ENCODE data around the gene WDFY1. TPM values are rescaled to one million over a fixed set of nuclear protein-coding genes. Genes with fewer than 3 reads are reported as not detected.
A peak's percentile ranks its signal among the peaks of the same experiment; 100 is the strongest.

Gene WDFY1
- total and polyA plus RNA-seq, 2 experiments from 2014 or later: 54.5 to 127 TPM

DNA sequence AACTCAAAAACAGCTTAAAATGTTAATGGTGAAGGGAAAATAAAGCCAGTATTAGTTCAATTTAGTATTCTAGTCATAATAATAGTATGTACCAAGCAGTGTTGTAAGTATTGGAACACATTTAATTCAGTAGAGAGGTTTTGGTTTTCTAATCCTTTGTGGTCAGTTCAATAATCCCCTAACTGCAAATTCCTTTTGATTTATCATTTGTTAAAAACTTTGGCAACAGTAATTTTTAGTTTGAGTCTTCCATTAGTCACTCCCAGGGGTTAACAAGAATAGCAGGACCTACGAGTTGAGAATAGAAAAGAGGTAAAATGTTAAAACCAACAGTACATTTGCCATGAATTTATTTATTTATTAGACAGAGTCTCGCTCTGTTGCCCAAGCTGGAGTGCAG is 22.8 kb upstream of the WDFY1 start (continued):
- TF ChIP-seq ZNF462 (CRISPR knock-in tag; IDR thresholded peaks at IDR 0.05): no peak
- TF ChIP-seq EZH2 (IDR thresholded peaks at IDR 0.05; ENCODE audit: low read depth, unreplicated experiment): no peak
- no peak for TF ChIP-seq STAT1 (IDR thresholded peaks at IDR 0.05; ENCODE audit: unreplicated experiment)
- TF ChIP-seq EZH2phosphoT487 (IDR thresholded peaks at IDR 0.05; ENCODE audit: unreplicated experiment): no peak
- no peak for TF ChIP-seq ETS1 (IDR thresholded peaks at IDR 0.05)
- TF ChIP-seq ZNF114 (CRISPR knock-in tag; IDR thresholded peaks at IDR 0.05): no peak
- no peak for TF ChIP-seq ZNF331 (CRISPR knock-in tag; IDR thresholded peaks at IDR 0.05; ENCODE audit: low read depth)

DNA sequence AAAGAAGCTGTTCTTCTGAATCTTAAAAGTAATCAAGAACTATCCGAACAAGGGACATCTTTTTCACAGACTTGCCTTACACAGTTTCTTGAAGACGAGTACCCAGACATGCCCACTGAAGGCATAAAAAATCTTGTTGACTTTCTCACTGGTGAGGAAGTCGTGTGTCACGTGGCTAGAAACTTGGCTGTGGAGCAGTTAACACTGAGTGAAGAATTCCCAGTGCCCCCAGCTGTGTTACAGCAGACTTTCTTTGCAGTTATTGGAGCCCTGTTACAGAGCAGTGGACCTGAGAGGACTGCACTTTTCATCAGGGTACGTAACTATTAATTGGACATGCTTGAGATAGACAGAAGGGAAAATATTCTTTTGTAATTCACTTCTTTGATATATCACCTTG is 14.6 kb upstream of the WDFY1 start:
- H3K4me1 ChIP-seq (ENCODE audit: insufficient read depth): peaks cover 39% of the 10 kb centered on the region
- H3K27me3 Mint-ChIP-seq (ENCODE audit: insufficient read depth, low read depth, poor library complexity): peaks cover 4% of the 10 kb centered on the region
- H3K27ac ChIP-seq (ENCODE audit: low read depth): no peak overlapping the region
- peaks cover 28% of the 10 kb centered on the region for H3K4me1 Mint-ChIP-seq
- ATAC-seq: no peak
- no peak for TF ChIP-seq ZNF331 (CRISPR knock-in tag; IDR thresholded peaks at IDR 0.05; ENCODE audit: low read depth)
- TF ChIP-seq ZNF114 (CRISPR knock-in tag; IDR thresholded peaks at IDR 0.05): no peak
- TF ChIP-seq EZH2 (IDR thresholded peaks at IDR 0.05; ENCODE audit: low read depth, unreplicated experiment): no peak
- no peak for TF ChIP-seq POLR2AphosphoS5 (IDR thresholded peaks at IDR 0.05; ENCODE audit: low read depth)
- peaks cover 72% of the 10 kb centered on the region for H3K79me2 ChIP-seq (replicated peaks; ENCODE audit: insufficient read depth)
- peaks cover 33% of the 10 kb centered on the region; the same call in 1 of the 2 replicates for H4K20me1 ChIP-seq (replicated peaks; ENCODE audit: insufficient read depth)
- no peak overlapping the region for H3K4me3 Mint-ChIP-seq
- no peak overlapping the region for H2AFZ ChIP-seq
- H3K4me3 ChIP-seq: no peak overlapping the region
- H3K36me3 ChIP-seq (ENCODE audit: insufficient read depth): peaks cover 17% of the 10 kb centered on the region; the same call in 1 of the 2 replicates
- no peaks in the 10 kb centered on the region for H3K9me2 ChIP-seq (ENCODE audit: insufficient read depth)
- H3K9me3 Mint-ChIP-seq: no peaks in the 10 kb centered on the region
- peaks cover 32% of the 10 kb centered on the region for H3K36me3 Mint-ChIP-seq (ENCODE audit: low read depth)
- H3K4me2 ChIP-seq: peak overlapping the region; percentile 86
- H3F3A ChIP-seq (replicated peaks; ENCODE audit: low read depth): no peaks in the 10 kb centered on the region
- no peaks in the 10 kb centered on the region for H3K27me3 ChIP-seq (ENCODE audit: insufficient read depth)
- DNase-seq (ENCODE audit: low spot score): no peak
- no peak overlapping the region for H3K27ac Mint-ChIP-seq

All from GM23338 (cell line).